ENCODE results near the gene FGD4. TPM values are rescaled to one million over a fixed set of nuclear protein-coding genes. Genes with fewer than 3 reads are reported as not detected.

Gene FGD4
- total RNA-seq, 2 experiments from 2014 or later, result 0.25 to 0.34 TPM

- no peak for ATAC-seq (ENCODE audit: poor library complexity)
- Histone ChIP-seq H3K9me3 (ENCODE audit: control insufficient read depth in 1 of 2, insufficient read depth in 1 of 2, low read length in 2 of 2) (no peaks in the 10 kb centered on the region), H3K27me3 (ENCODE audit: control insufficient read depth in 1 of 2, insufficient read depth in 2 of 2, low read length in 2 of 2) (no peaks in the 10 kb centered on the region), H3K36me3 (ENCODE audit: insufficient read depth, low read length) (no peaks in the 10 kb centered on the region), H3K4me1 (ENCODE audit: insufficient read depth, low read length) (no peaks in the 10 kb centered on the region), H3K4me3 (ENCODE audit: low read length) (no peak overlapping the region), H3K27ac (ENCODE audit: low read depth in 1 of 2, low read length in 2 of 2) (no peak overlapping the region)
- TF ChIP-seq CTCF (IDR thresholded peaks at IDR 0.05), result no peak
- intact Hi-C loops (cut with DNase I, micrococcal nuclease), result no loop called here
- Mint-ChIP-seq H3K4me1 (ENCODE audit: low read depth) (no peaks in the 10 kb centered on the region), H3K36me3 (ENCODE audit: low read depth) (no peaks in the 10 kb centered on the region), H3K9me3 (no peaks in the 10 kb centered on the region), H3K4me3 (no peak overlapping the region), H3K27me3 (no peaks in the 10 kb centered on the region), H3K27ac (no peak overlapping the region)
- CTCF ChIA-PET, result interaction anchor here (0.5 kb wide), 1 partner anchor 1200 kb away, joined by 3 read pairs; no protein-coding TSS in a partner anchor
- POLR2A ChIA-PET, result no interaction called here
- DNase-seq, result no peak
These were observed 203.7 kb downstream of the FGD4 start for GRCh38 chr12:32603071-32603470.

- H3K4me1 Mint-ChIP-seq (ENCODE audit: low read depth), result no peaks in the 10 kb centered on the region
These were observed 204.5 kb downstream of the FGD4 start for GRCh38 chr12:32603858-32604257.

GRCh38 chr12:32604565-32604964 is 205.2 kb downstream of the FGD4 start:
- H3K36me3 Mint-ChIP-seq (ENCODE audit: low read depth), result no peaks in the 10 kb centered on the region
- DNase-seq (no peak), ATAC-seq (ENCODE audit: poor library complexity) (no peak)
- Histone ChIP-seq H3K4me3 (ENCODE audit: low read length) (no peak overlapping the region), H3K4me1 (ENCODE audit: insufficient read depth, low read length) (no peaks in the 10 kb centered on the region), H3K27ac (ENCODE audit: low read depth in 1 of 2, low read length in 2 of 2) (no peak overlapping the region), H3K27me3 (ENCODE audit: control insufficient read depth in 1 of 2, insufficient read depth in 2 of 2, low read length in 2 of 2) (no peaks in the 10 kb centered on the region), H3K9me3 (ENCODE audit: control insufficient read depth in 1 of 2, insufficient read depth in 1 of 2, low read length in 2 of 2) (no peaks in the 10 kb centered on the region), H3K36me3 (ENCODE audit: insufficient read depth, low read length) (no peaks in the 10 kb centered on the region)
- intact Hi-C loops (cut with DNase I, micrococcal nuclease), result no loop called here
- no peak for TF ChIP-seq CTCF (IDR thresholded peaks at IDR 0.05)
- H3K4me1 Mint-ChIP-seq (ENCODE audit: low read depth), result no peaks in the 10 kb centered on the region
- ChIA-PET CTCF (no interaction called here), POLR2A (no interaction called here)
- no peak overlapping the region for H3K27ac Mint-ChIP-seq
- no peaks in the 10 kb centered on the region for H3K9me3 Mint-ChIP-seq
- no peaks in the 10 kb centered on the region for H3K27me3 Mint-ChIP-seq
- no peak overlapping the region for H3K4me3 Mint-ChIP-seq

More at GRCh38 chr12:32603858-32604257, 204.5 kb downstream of the FGD4 start:
- ChIA-PET POLR2A (no interaction called here), CTCF (no interaction called here)
- H3K27me3 Mint-ChIP-seq, result no peaks in the 10 kb centered on the region
- Histone ChIP-seq H3K4me3 (ENCODE audit: low read length) (no peak overlapping the region), H3K36me3 (ENCODE audit: insufficient read depth, low read length) (no peaks in the 10 kb centered on the region), H3K4me1 (ENCODE audit: insufficient read depth, low read length) (no peaks in the 10 kb centered on the region), H3K27ac (ENCODE audit: low read depth in 1 of 2, low read length in 2 of 2) (no peak overlapping the region), H3K27me3 (ENCODE audit: control insufficient read depth in 1 of 2, insufficient read depth in 2 of 2, low read length in 2 of 2) (no peaks in the 10 kb centered on the region), H3K9me3 (ENCODE audit: control insufficient read depth in 1 of 2, insufficient read depth in 1 of 2, low read length in 2 of 2) (no peaks in the 10 kb centered on the region)
- TF ChIP-seq CTCF (IDR thresholded peaks at IDR 0.05), result no peak
- H3K9me3 Mint-ChIP-seq, result no peaks in the 10 kb centered on the region
- DNase-seq (no peak), ATAC-seq (ENCODE audit: poor library complexity) (no peak)
- intact Hi-C loops (cut with DNase I, micrococcal nuclease), result no loop called here
- no peak overlapping the region for H3K4me3 Mint-ChIP-seq
- no peaks in the 10 kb centered on the region for H3K36me3 Mint-ChIP-seq (ENCODE audit: low read depth)
- no peak overlapping the region for H3K27ac Mint-ChIP-seq
